ENCODE results near the gene TET3. TPM values are rescaled to one million over a fixed set of nuclear protein-coding genes. Genes with fewer than 3 reads are reported as not detected.

Gene TET3
- total RNA-seq, 1 donor from 2014 or later, result 32.8 TPM

- Mint-ChIP-seq H3K27ac (ENCODE audit: unreplicated experiment) (no peak overlapping the region), H3K4me1 (ENCODE audit: low read depth, unreplicated experiment) (peaks cover 5% of the 10 kb centered on the region)
- no peak for FAIRE-seq
These were observed 36.7 kb downstream of the TET3 start for GRCh38 chr2:74021407-74021755.

GRCh38 chr2:74024216-74024615, 39.5 kb downstream of the TET3 start:
- FAIRE-seq (no peak), DNase-seq (ENCODE audit: low read depth) (no peak)
- H3K9ac ChIP-seq (ENCODE audit: low read length), result no peak overlapping the region
- Mint-ChIP-seq H3K27me3 (ENCODE audit: low read depth, unreplicated experiment) (no peaks in the 10 kb centered on the region), H3K4me1 (ENCODE audit: low read depth, unreplicated experiment) (peaks cover 11% of the 10 kb centered on the region), H3K27ac (ENCODE audit: unreplicated experiment) (no peak overlapping the region), H3K9me3 (ENCODE audit: unreplicated experiment) (peaks cover 2% of the 10 kb centered on the region), H3K36me3 (ENCODE audit: low read depth, unreplicated experiment) (peaks cover 7% of the 10 kb centered on the region), H3K4me3 (ENCODE audit: unreplicated experiment) (no peak overlapping the region)
- no peaks in the 10 kb centered on the region for H3K27me3 ChIP-seq (ENCODE audit: insufficient read depth, low read length)
- no peaks in the 10 kb centered on the region for H3K4me1 ChIP-seq (ENCODE audit: insufficient read depth, low read length)
- peaks cover 64% of the 10 kb centered on the region for H4K20me1 ChIP-seq (ENCODE audit: insufficient read depth, low read length)
- H3K4me2 ChIP-seq (ENCODE audit: low read length), result no peak overlapping the region
- H3K27ac ChIP-seq (ENCODE audit: low read depth, low read length), result no peak overlapping the region
- no peak overlapping the region for H2AFZ ChIP-seq (ENCODE audit: low read depth, low read length)
- TF ChIP-seq EZH2 (IDR thresholded peaks at IDR 0.05; ENCODE audit: insufficient read depth, low read length) (no peak), CTCF (IDR thresholded peaks at IDR 0.05; ENCODE audit: insufficient read depth, low read depth, low read length) (no peak)
- H3K4me3 ChIP-seq (ENCODE audit: insufficient read depth, low read depth, low read length), result no peak overlapping the region
- no peaks in the 10 kb centered on the region for H3K36me3 ChIP-seq (ENCODE audit: insufficient read depth, low read length)
- H3K79me2 ChIP-seq (ENCODE audit: insufficient read depth, low read length), result peaks cover 66% of the 10 kb centered on the region
- no peaks in the 10 kb centered on the region for H3K9me3 ChIP-seq (ENCODE audit: insufficient read depth, low read depth, low read length)

More at GRCh38 chr2:74021407-74021755, 36.7 kb downstream of the TET3 start:
- TF ChIP-seq CTCF (IDR thresholded peaks at IDR 0.05; ENCODE audit: insufficient read depth, low read depth, low read length), result no peak
- no peak for TF ChIP-seq EZH2 (IDR thresholded peaks at IDR 0.05; ENCODE audit: insufficient read depth, low read length)
- Mint-ChIP-seq H3K27me3 (ENCODE audit: low read depth, unreplicated experiment) (no peaks in the 10 kb centered on the region), H3K4me3 (ENCODE audit: unreplicated experiment) (no peak overlapping the region), H3K9me3 (ENCODE audit: unreplicated experiment) (no peaks in the 10 kb centered on the region), H3K36me3 (ENCODE audit: low read depth, unreplicated experiment) (peaks cover 4% of the 10 kb centered on the region)
- Histone ChIP-seq H3K4me3 (ENCODE audit: insufficient read depth, low read depth, low read length) (no peak overlapping the region), H3K9me3 (ENCODE audit: insufficient read depth, low read depth, low read length) (no peaks in the 10 kb centered on the region), H3K9ac (ENCODE audit: low read length) (no peak overlapping the region), H4K20me1 (ENCODE audit: insufficient read depth, low read length) (peaks cover 62% of the 10 kb centered on the region), H3K36me3 (ENCODE audit: insufficient read depth, low read length) (no peaks in the 10 kb centered on the region), H3K79me2 (ENCODE audit: insufficient read depth, low read length) (peaks cover 48% of the 10 kb centered on the region), H2AFZ (ENCODE audit: low read depth, low read length) (no peak overlapping the region), H3K4me1 (ENCODE audit: insufficient read depth, low read length) (no peaks in the 10 kb centered on the region), H3K4me2 (ENCODE audit: low read length) (no peak overlapping the region), H3K27ac (ENCODE audit: low read depth, low read length) (no peak overlapping the region), H3K27me3 (ENCODE audit: insufficient read depth, low read length) (no peaks in the 10 kb centered on the region)
- no peak for DNase-seq (ENCODE audit: low read depth)

- no peaks in the 10 kb centered on the region for H3K9me3 ChIP-seq (ENCODE audit: insufficient read depth, low read depth, low read length)
- H3K4me3 Mint-ChIP-seq (ENCODE audit: unreplicated experiment), result no peak overlapping the region
- H3K27ac ChIP-seq (ENCODE audit: low read depth, low read length), result no peak overlapping the region
- peaks cover 61% of the 10 kb centered on the region for H4K20me1 ChIP-seq (ENCODE audit: insufficient read depth, low read length)
- no peaks in the 10 kb centered on the region for H3K27me3 Mint-ChIP-seq (ENCODE audit: low read depth, unreplicated experiment)
- H3K4me1 Mint-ChIP-seq (ENCODE audit: low read depth, unreplicated experiment), result peaks cover 16% of the 10 kb centered on the region
- H3K27ac Mint-ChIP-seq (ENCODE audit: unreplicated experiment), result no peak overlapping the region
- TF ChIP-seq CTCF (IDR thresholded peaks at IDR 0.05; ENCODE audit: insufficient read depth, low read depth, low read length) (no peak), EZH2 (IDR thresholded peaks at IDR 0.05; ENCODE audit: insufficient read depth, low read length) (no peak)
- H3K4me2 ChIP-seq (ENCODE audit: low read length), result no peak overlapping the region
- H3K4me3 ChIP-seq (ENCODE audit: insufficient read depth, low read depth, low read length), result no peak overlapping the region
- H3K36me3 Mint-ChIP-seq (ENCODE audit: low read depth, unreplicated experiment), result peaks cover 5% of the 10 kb centered on the region
- H3K79me2 ChIP-seq (ENCODE audit: insufficient read depth, low read length), result peaks cover 62% of the 10 kb centered on the region
- no peaks in the 10 kb centered on the region for H3K36me3 ChIP-seq (ENCODE audit: insufficient read depth, low read length)
- peaks cover 2% of the 10 kb centered on the region for H3K9me3 Mint-ChIP-seq (ENCODE audit: unreplicated experiment)
- no peaks in the 10 kb centered on the region for H3K27me3 ChIP-seq (ENCODE audit: insufficient read depth, low read length)
- no peaks in the 10 kb centered on the region for H3K4me1 ChIP-seq (ENCODE audit: insufficient read depth, low read length)
- DNase-seq (ENCODE audit: low read depth) (no peak), FAIRE-seq (no peak)
- H3K9ac ChIP-seq (ENCODE audit: low read length), result no peak overlapping the region
- no peak overlapping the region for H2AFZ ChIP-seq (ENCODE audit: low read depth, low read length)
These were observed 41.4 kb downstream of the TET3 start for GRCh38 chr2:74025971-74026612.
